ENCODE data around the gene TNFAIP2.
A peak's percentile ranks its signal among the peaks of the same experiment; 100 is the strongest.

The TNFAIP2 gene

GRCh38 chr14:103093856-103094405 lies 29.3 kb upstream of the TNFAIP2 start:
- no peak for DNase-seq (ENCODE audit: low read depth in 2 of 2)

- no peak for DNase-seq (ENCODE audit: low read depth in 2 of 2)
These were observed 28.7 kb upstream of the TNFAIP2 start, which contains the start of gene EXOC3L4 for GRCh38 chr14:103094406-103095209. Gene EXOC3L4, plus strand, starts transcription at chr14:103094725. Its CDS starts 5,495 bp downstream, at chr14:103100220.

- DNase-seq (ENCODE audit: low read depth in 2 of 2), result no peak
These were observed 28.0 kb upstream of the TNFAIP2 start for GRCh38 chr14:103095210-103095778.

GRCh38 chr14:103096387-103096786 lies 26.9 kb upstream of the TNFAIP2 start:
- no peak for DNase-seq (ENCODE audit: low read depth in 2 of 2)

GRCh38 chr14:103097244-103097993 lies 25.8 kb upstream of the TNFAIP2 start:
- DNase-seq (ENCODE audit: low read depth in 2 of 2), result no peak

- no peak for DNase-seq (ENCODE audit: low read depth in 2 of 2)
These were observed 25.0 kb upstream of the TNFAIP2 start for GRCh38 chr14:103097994-103098957.

GRCh38 chr14:103099081-103099732 lies 24.1 kb upstream of the TNFAIP2 start:
- DNase-seq (ENCODE audit: low read depth in 2 of 2), result no peak

GRCh38 chr14:103099733-103100280 lies 23.5 kb upstream of the TNFAIP2 start:
- no peak for DNase-seq (ENCODE audit: low read depth in 2 of 2)

- DNase-seq (ENCODE audit: low read depth in 2 of 2), result no peak
These were observed 22.8 kb upstream of the TNFAIP2 start for GRCh38 chr14:103100281-103101121.

GRCh38 chr14:103101257-103101962 lies 21.9 kb upstream of the TNFAIP2 start:
- DNase-seq (ENCODE audit: low read depth in 2 of 2), result no peak

- no peak for DNase-seq (ENCODE audit: low read depth in 2 of 2)
These were observed 21.1 kb upstream of the TNFAIP2 start for GRCh38 chr14:103101963-103102688.

- DNase-seq (ENCODE audit: low read depth in 2 of 2), result no peak
These were observed 20.5 kb upstream of the TNFAIP2 start for GRCh38 chr14:103102689-103103260.

- no peak for DNase-seq (ENCODE audit: low read depth in 2 of 2)
These were observed 19.5 kb upstream of the TNFAIP2 start for GRCh38 chr14:103103461-103104388.

- no peak for DNase-seq (ENCODE audit: low read depth in 2 of 2)
These were observed 18.9 kb upstream of the TNFAIP2 start for GRCh38 chr14:103104389-103104653.

GRCh38 chr14:103104654-103105452 lies 18.4 kb upstream of the TNFAIP2 start:
- peak; percentile 59 to 63 for DNase-seq (ENCODE audit: low read depth in 2 of 2)

- no peak for DNase-seq (ENCODE audit: low read depth in 2 of 2)
These were observed 17.6 kb upstream of the TNFAIP2 start for GRCh38 chr14:103105580-103106150.
